Bone marrow (tissue), 2 donors: Measurements from ENCODE around the gene TRIM28.
A peak's percentile ranks its signal among the peaks of the same experiment; 100 is the strongest.
"Not testable (repeated sequence)": the region's sequence is repeated elsewhere in the genome, so short reads cannot be mapped to it uniquely, and the experiment has no call there.

Experiments used
- DNase-seq, 2 donors: peaks; one replicate each; lab custom pipeline; 2025; lab: John Stamatoyannopoulos, UW

TRIM28 gene

GRCh38 chr19:58543826-58544590 lies at the start of gene TRIM28:
TRIM28 (plus strand) TSS chr19:58544064; CDS start chr19:58544758, 694 bp downstream.
- no peak for DNase-seq

GRCh38 chr19:58497634-58498170 lies 46.2 kb upstream of the TRIM28 start:
- no peak for DNase-seq

GRCh38 chr19:58498316-58499020 lies 45.4 kb upstream of the TRIM28 start:
- DNase-seq: no peak

GRCh38 chr19:58499021-58499927 lies 44.6 kb upstream of the TRIM28 start:
- DNase-seq: peak; percentile 92 to 93

- no peak for DNase-seq
These were observed 43.6 kb upstream of the TRIM28 start for GRCh38 chr19:58500242-58500641.

GRCh38 chr19:58507602-58508223 lies 36.2 kb upstream of the TRIM28 start:
- not testable (repeated sequence) for DNase-seq

- DNase-seq: no peak
These were observed 34.2 kb upstream of the TRIM28 start for GRCh38 chr19:58509731-58510083.

- no peak for DNase-seq
These were observed 33.6 kb upstream of the TRIM28 start for GRCh38 chr19:58510084-58510862.

- no peak for DNase-seq
These were observed 32.3 kb upstream of the TRIM28 start, which contains the start of gene SLC27A5 for GRCh38 chr19:58511353-58512208. SLC27A5 (minus strand) TSS chr19:58511992; CDS start chr19:58511955, 37 bp downstream.

- no peak for DNase-seq
These were observed 30.6 kb upstream of the TRIM28 start for GRCh38 chr19:58513213-58513693.

GRCh38 chr19:58513694-58514563 lies 29.9 kb upstream of the TRIM28 start:
- DNase-seq: peak; percentile 66 to 72

- DNase-seq: no peak
These were observed 29.3 kb upstream of the TRIM28 start for GRCh38 chr19:58514564-58515022.

- DNase-seq: no peak
These were observed 28.6 kb upstream of the TRIM28 start for GRCh38 chr19:58515259-58515658.

GRCh38 chr19:58516246-58516836 lies 27.5 kb upstream of the TRIM28 start:
- DNase-seq: no peak

GRCh38 chr19:58516964-58517833 lies 26.7 kb upstream of the TRIM28 start:
- no peak for DNase-seq

- no peak for DNase-seq
These were observed 25.4 kb upstream of the TRIM28 start for GRCh38 chr19:58518256-58519086.
